Memory B cell (primary cell): ENCODE data around the gene KRTAP19-8.

Experiments used
- ATAC-seq: fragments of 150-1000 bp; cut with Tn5 transposase; 2 replicates; pipeline ENCODE4 v1.10.0; 2021; ENCODE audit warnings: low read depth, mild to moderate bottlenecking, moderate library complexity
- DNase-seq, 2 donors: peaks; one replicate each; pipeline ENCODE4 v3.0.0; 2022; ENCODE audit warnings: low spot score in 2 of 2
- H3K27ac Mint-ChIP-seq: one replicate; pipeline ENCODE4 v1.8.0; 2022; ENCODE audit warnings: mild to moderate bottlenecking, moderate library complexity, mixed read lengths
- H3K27me3 Mint-ChIP-seq: one replicate; pipeline ENCODE4 v1.8.0; 2022; ENCODE audit warnings: mixed read lengths
- H3K36me3 Mint-ChIP-seq: one replicate; pipeline ENCODE4 v1.8.0; 2022; ENCODE audit warnings: mild to moderate bottlenecking, mixed read lengths
- H3K4me1 Mint-ChIP-seq: one replicate; pipeline ENCODE4 v1.8.0; 2022; ENCODE audit warnings: mixed read lengths
- H3K4me3 Mint-ChIP-seq: one replicate; pipeline ENCODE4 v1.8.0; 2022; ENCODE audit warnings: mild to moderate bottlenecking, moderate library complexity, mixed read lengths
- H3K9me3 Mint-ChIP-seq: one replicate; pipeline ENCODE4 v1.8.0; 2022; ENCODE audit warnings: mixed read lengths

KRTAP19-8 gene

GRCh38 chr21:30990514-30991262 is 47.6 kb downstream of the KRTAP19-8 start:
- DNase-seq (no peak), ATAC-seq (no peak)
- peaks cover 3% of the 10 kb centered on the region for H3K27me3 Mint-ChIP-seq
- no peaks in the 10 kb centered on the region for H3K9me3 Mint-ChIP-seq
- H3K4me1 Mint-ChIP-seq: no peaks in the 10 kb centered on the region
- no peak overlapping the region for H3K27ac Mint-ChIP-seq
- no peaks in the 10 kb centered on the region for H3K36me3 Mint-ChIP-seq
- no peak overlapping the region for H3K4me3 Mint-ChIP-seq

DNA sequence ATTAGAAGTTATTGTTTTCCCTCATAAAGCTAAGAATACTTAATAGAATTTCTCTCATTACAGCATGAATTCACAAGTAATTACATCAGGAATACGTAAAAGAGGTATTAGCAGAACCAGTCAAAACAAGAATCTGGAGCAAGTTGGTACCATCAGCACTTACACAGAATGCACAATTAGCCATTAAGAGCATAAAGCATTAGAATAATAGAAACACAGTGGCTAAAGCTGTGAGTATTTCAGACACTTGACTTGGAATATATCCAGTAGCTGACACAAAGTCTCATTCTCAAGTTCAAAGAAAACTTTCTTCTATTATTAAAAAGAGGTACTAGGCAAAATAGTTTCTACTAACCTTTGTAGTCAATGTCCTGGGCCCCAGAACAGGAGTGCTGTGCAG is 49.6 kb downstream of the KRTAP19-8 start:
- no peaks in the 10 kb centered on the region for H3K27me3 Mint-ChIP-seq
- no peak for ATAC-seq
- no peaks in the 10 kb centered on the region for H3K36me3 Mint-ChIP-seq
- no peak overlapping the region for H3K27ac Mint-ChIP-seq
- H3K4me1 Mint-ChIP-seq: no peaks in the 10 kb centered on the region
- no peaks in the 10 kb centered on the region for H3K9me3 Mint-ChIP-seq
- no peak for DNase-seq
- H3K4me3 Mint-ChIP-seq: no peak overlapping the region
